Midbrain (tissue), 1 donor: Measurements from ENCODE around the gene FBXO24.
"Not testable (repeated sequence)": the region's sequence is repeated elsewhere in the genome, so short reads cannot be mapped to it uniquely, and the experiment has no call there.

Experiments used
- DNase-seq: peaks from one replicate; lab custom pipeline; 2025; lab: John Stamatoyannopoulos, UW

FBXO24 gene

GRCh38 chr7:100561491-100562194, 24.5 kb upstream of the FBXO24 start:
- no peak for DNase-seq

GRCh38 chr7:100562195-100563099, 23.7 kb upstream of the FBXO24 start:
- no peak for DNase-seq

- no peak for DNase-seq
Measured at GRCh38 chr7:100563100-100563564, 23.0 kb upstream of the FBXO24 start.

- peak; percentile 77 for DNase-seq
Measured at GRCh38 chr7:100563809-100564400, 22.2 kb upstream of the FBXO24 start.

- not testable (repeated sequence) for DNase-seq
Measured at GRCh38 chr7:100564405-100564804, 21.7 kb upstream of the FBXO24 start.

GRCh38 chr7:100565133-100565571, 21.0 kb upstream of the FBXO24 start:
- DNase-seq = no peak

GRCh38 chr7:100566018-100566531, 20.1 kb upstream of the FBXO24 start:
- no peak for DNase-seq

GRCh38 chr7:100567031-100567730, 18.9 kb upstream of the FBXO24 start:
- DNase-seq = no peak

- DNase-seq = no peak
Measured at GRCh38 chr7:100567751-100568175, 18.4 kb upstream of the FBXO24 start.

GRCh38 chr7:100568176-100568895, 17.8 kb upstream of the FBXO24 start:
- no peak for DNase-seq

GRCh38 chr7:100568896-100569844, 17.0 kb upstream of the FBXO24 start:
- peak; percentile 68 for DNase-seq

- no peak for DNase-seq
Measured at GRCh38 chr7:100570954-100571828, 14.9 kb upstream of the FBXO24 start.

- no peak for DNase-seq
Measured at GRCh38 chr7:100571829-100572116, 14.4 kb upstream of the FBXO24 start.

- no peak for DNase-seq
Measured at GRCh38 chr7:100572281-100572948, 13.7 kb upstream of the FBXO24 start.

- DNase-seq = no peak
Measured at GRCh38 chr7:100572949-100573675, 13.0 kb upstream of the FBXO24 start.

- DNase-seq = no peak
Measured at GRCh38 chr7:100573691-100574361, 12.3 kb upstream of the FBXO24 start, which contains the start of gene SAP25. Gene SAP25, minus strand, starts transcription at chr7:100573900. Its CDS starts 158 bp downstream, at chr7:100573742.
